Gastrocnemius medialis (tissue), 4 donors: ENCODE results near the gene CPA4. TPM values are rescaled to one million over a fixed set of nuclear protein-coding genes. Genes with fewer than 3 reads are reported as not detected.

ENCODE experiments used
- ATAC-seq, 2 donors: fragments of 150-250 bp; one replicate each; pipeline ENCODE4 v1.9.1; 2016
- DNase-seq, 2 donors: peaks; one replicate each; pipeline ENCODE4 v3.0.0-alpha.2; 2019
- H3K27ac ChIP-seq, 4 donors: fragments of 200-600 bp; sonication (generic); 1 replicate in 1 of 4; 2 replicates in 3 of 4; pipeline ENCODE4 v1.5.1; 2016 to 2018; ENCODE audit warnings: mild to moderate bottlenecking in 2 of 4, moderate library complexity in 1 of 4
- H3K27me3 ChIP-seq, 3 donors: fragments of 200-600 bp; sonication (generic) in 2 of 3; 1 replicate in 1 of 3; 2 replicates in 2 of 3; pipeline versions ENCODE4 v1.5.1 to v1.6.0; 2016 to 2019; ENCODE audit warnings: mild to moderate bottlenecking in 1 of 3, moderate library complexity in 1 of 3
- H3K36me3 ChIP-seq, 2 donors: fragments of 200-600 bp; sonication (generic) in 1 of 2; one replicate each; pipeline ENCODE4 v1.5.1; 2017 to 2018
- H3K4me1 ChIP-seq, 2 donors: fragments of 200-600 bp; sonication (generic) in 1 of 2; one replicate each; pipeline ENCODE4 v1.5.1; 2016 to 2017; ENCODE audit warnings: mild to moderate bottlenecking in 2 of 2
- H3K4me3 ChIP-seq, 4 donors: fragments of 200-600 bp; sonication (generic) in 3 of 4; 1 replicate in 1 of 4; 2 replicates in 3 of 4; pipeline ENCODE4 v1.5.1; 2016 to 2019; ENCODE audit warnings: mild to moderate bottlenecking in 2 of 4
- H3K9me3 ChIP-seq, 3 donors: fragments of 200-600 bp; sonication (generic) in 2 of 3; 1 replicate in 1 of 3; 2 replicates in 2 of 3; pipeline ENCODE4 v1.5.1; 2016 to 2019
- POLR2A ChIP-seq, 2 donors: fragments of 450-650 bp; IDR thresholded peaks; one replicate each; pipeline ENCODE4 v1.6.1; 2017; ENCODE audit warnings: antibody characterized with exemption in 2 of 2, mild to moderate bottlenecking in 2 of 2, moderate library complexity in 2 of 2
- in situ Hi-C, 4 donors: fragments of 200-750 bp; cut with MboI; loops; one replicate each; pipeline versions ENCODE4 v1.15.0 to v1.8.0; 2017; ENCODE audit warnings: low sequenced_read_pairs in 4 of 4
- intact Hi-C: fragments of 100-400 bp; cut with DNase I; formaldehyde crosslinking; loops from one replicate; pipeline ENCODE4 v1.15.1; 2023; ENCODE audit warnings: low total_unique reads
- total RNA-seq, 4 donors: library from RNA; depleted of rRNA; stranded (reverse); fragments of >200 nt; gene quantifications; one replicate each; pipeline versions ENCODE4 v1.1.0 to v1.2.3, GENCODE V29; 2016
- TF ChIP-seq, protein P1 (sequence below), 5 experiments: fragments of 450-650 bp in 3 of 5; fragments of 200-600 bp in 2 of 5; sonication (generic) in 2 of 5; IDR thresholded peaks in 4 of 5; conservative IDR thresholded peaks in 1 of 5; 1 replicate in 4 of 5; 2 replicates in 1 of 5; pipeline ENCODE4 v1.5.1; 2016 to 2019; ENCODE audit warnings: antibody characterized with exemption in 5 of 5, mild to moderate bottlenecking in 3 of 5, moderate library complexity in 3 of 5

Gene CPA4
- total RNA-seq, 4 donors from 2014 or later, result not detected

DNA sequence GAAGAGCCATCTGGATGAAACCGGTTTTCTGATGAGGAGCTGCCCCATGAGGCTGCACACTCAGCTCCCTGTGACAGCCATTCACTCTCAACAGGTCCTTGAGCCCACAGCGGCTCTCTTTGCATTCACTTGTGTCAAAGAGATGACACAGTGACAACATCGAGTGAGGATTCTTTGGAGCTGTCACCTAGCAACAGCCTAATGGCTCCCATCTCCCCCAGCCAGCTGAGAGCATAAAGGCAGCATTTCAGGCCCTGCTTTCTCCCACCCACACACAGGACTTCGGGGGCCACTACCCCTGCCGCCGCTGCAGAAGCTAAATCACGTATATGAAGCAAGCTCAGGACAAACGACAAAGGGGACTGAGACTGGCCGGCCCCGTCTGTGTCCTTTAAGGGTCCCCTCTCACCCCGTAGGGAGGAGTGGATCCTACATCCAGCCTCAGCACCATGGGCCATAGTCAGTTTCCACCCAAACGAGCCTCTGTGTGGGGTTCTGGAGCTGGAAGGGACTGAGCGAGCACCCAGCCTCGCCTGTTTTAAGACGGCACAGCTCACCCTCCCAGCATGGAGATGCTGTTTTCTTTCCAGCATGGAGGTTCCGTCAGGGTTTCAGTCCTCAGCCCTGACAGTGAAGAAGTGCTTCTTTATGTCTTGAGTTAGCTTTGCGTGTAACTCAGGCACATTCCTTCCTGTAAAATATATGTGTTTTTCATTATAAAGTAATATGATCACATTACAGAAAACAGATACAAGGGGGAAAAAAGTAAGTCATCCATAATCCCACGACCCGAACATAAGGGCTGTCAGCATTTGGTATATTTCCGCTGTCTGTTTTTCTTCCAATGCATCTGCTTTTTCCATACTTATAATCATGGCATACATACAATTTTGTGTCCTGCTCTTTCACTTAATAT, 4.9 kb downstream of the CPA4 start:
- no peak for TF ChIP-seq POLR2A (IDR thresholded peaks at IDR 0.05)
- TF ChIP-seq, protein P1, sequence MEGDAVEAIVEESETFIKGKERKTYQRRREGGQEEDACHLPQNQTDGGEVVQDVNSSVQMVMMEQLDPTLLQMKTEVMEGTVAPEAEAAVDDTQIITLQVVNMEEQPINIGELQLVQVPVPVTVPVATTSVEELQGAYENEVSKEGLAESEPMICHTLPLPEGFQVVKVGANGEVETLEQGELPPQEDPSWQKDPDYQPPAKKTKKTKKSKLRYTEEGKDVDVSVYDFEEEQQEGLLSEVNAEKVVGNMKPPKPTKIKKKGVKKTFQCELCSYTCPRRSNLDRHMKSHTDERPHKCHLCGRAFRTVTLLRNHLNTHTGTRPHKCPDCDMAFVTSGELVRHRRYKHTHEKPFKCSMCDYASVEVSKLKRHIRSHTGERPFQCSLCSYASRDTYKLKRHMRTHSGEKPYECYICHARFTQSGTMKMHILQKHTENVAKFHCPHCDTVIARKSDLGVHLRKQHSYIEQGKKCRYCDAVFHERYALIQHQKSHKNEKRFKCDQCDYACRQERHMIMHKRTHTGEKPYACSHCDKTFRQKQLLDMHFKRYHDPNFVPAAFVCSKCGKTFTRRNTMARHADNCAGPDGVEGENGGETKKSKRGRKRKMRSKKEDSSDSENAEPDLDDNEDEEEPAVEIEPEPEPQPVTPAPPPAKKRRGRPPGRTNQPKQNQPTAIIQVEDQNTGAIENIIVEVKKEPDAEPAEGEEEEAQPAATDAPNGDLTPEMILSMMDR (IDR thresholded peaks at IDR 0.05 in 4 of 5, conservative IDR thresholded peaks at IDR 0.05 in 1 of 5), result no peak
- ATAC-seq (no peak), DNase-seq (no peak)
- intact Hi-C loops (no loop called here), in situ Hi-C loops (no loop called here)
- H3K36me3 ChIP-seq, result no peaks in the 10 kb centered on the region
- H3K4me3 ChIP-seq, result no peak overlapping the region
- H3K9me3 ChIP-seq, result no peaks in the 10 kb centered on the region
- H3K27ac ChIP-seq, result no peak overlapping the region
- H3K27me3 ChIP-seq, result no peaks in the 10 kb centered on the region
- no peaks in the 10 kb centered on the region for H3K4me1 ChIP-seq

GRCh38 chr7:130298544-130299326, 5.8 kb downstream of the CPA4 start:
- Histone ChIP-seq H3K4me1 (no peaks in the 10 kb centered on the region), H3K27me3 (no peaks in the 10 kb centered on the region), H3K27ac (no peak overlapping the region), H3K4me3 (no peak overlapping the region), H3K9me3 (no peaks in the 10 kb centered on the region), H3K36me3 (no peaks in the 10 kb centered on the region)
- TF ChIP-seq, protein P1 (IDR thresholded peaks at IDR 0.05 in 4 of 5, conservative IDR thresholded peaks at IDR 0.05 in 1 of 5), result no peak
- TF ChIP-seq POLR2A (IDR thresholded peaks at IDR 0.05), result no peak
- intact Hi-C loops, result no loop called here
- ATAC-seq (no peak), DNase-seq (no peak)
- in situ Hi-C loops, result no loop called here

- no peaks in the 10 kb centered on the region for H3K27me3 ChIP-seq
- ATAC-seq (no peak), DNase-seq (no peak)
- no peak overlapping the region for H3K4me3 ChIP-seq
- intact Hi-C loops (no loop called here), in situ Hi-C loops (no loop called here)
- no peaks in the 10 kb centered on the region for H3K9me3 ChIP-seq
- TF ChIP-seq, protein P1 (IDR thresholded peaks at IDR 0.05 in 4 of 5, conservative IDR thresholded peaks at IDR 0.05 in 1 of 5), result no peak
- TF ChIP-seq POLR2A (IDR thresholded peaks at IDR 0.05), result no peak
- no peak overlapping the region for H3K27ac ChIP-seq
- no peaks in the 10 kb centered on the region for H3K36me3 ChIP-seq
- H3K4me1 ChIP-seq, result no peaks in the 10 kb centered on the region
Measured at GRCh38 chr7:130299866-130300265, 6.9 kb downstream of the CPA4 start.

DNA sequence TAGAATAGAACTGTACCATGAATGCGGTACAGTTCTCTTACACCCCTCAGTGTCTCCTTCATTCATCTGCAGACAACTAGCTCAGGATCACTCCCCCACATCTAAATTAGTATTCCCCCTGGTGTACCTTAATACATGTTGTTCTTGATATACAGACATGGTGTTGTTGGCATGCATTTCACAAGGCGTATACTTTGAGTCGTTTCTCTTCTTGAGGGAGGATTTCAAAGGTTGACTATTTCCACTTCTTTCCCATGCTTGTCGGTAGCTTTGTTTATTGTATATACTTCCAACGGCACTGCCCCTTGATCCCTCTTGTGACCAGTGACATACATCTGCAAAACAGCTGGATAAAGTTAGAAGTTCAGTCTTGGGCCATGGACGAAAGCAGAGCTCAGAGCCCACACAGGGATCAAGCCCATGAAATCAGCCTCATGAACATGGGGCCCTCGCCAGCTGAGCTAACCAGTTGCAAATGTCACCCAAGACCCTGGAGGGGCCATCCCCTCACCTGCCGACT, 8.6 kb downstream of the CPA4 start:
- Histone ChIP-seq H3K4me3 (no peak overlapping the region), H3K9me3 (no peaks in the 10 kb centered on the region), H3K27ac (no peak overlapping the region), H3K27me3 (no peaks in the 10 kb centered on the region), H3K36me3 (no peaks in the 10 kb centered on the region), H3K4me1 (no peaks in the 10 kb centered on the region)
- in situ Hi-C loops (no loop called here), intact Hi-C loops (no loop called here)
- ATAC-seq (no peak), DNase-seq (no peak)
- no peak for TF ChIP-seq POLR2A (IDR thresholded peaks at IDR 0.05)
- TF ChIP-seq, protein P1 (IDR thresholded peaks at IDR 0.05 in 4 of 5, conservative IDR thresholded peaks at IDR 0.05 in 1 of 5), result no peak
